DMS 273 treated with DMSO at 0.1 percent for 48 hours (cell line): ENCODE measurements around the gene CNBP.

Source experiments
- DNase-seq: peaks from one replicate; lab custom pipeline; 2025; lab: John Stamatoyannopoulos, UW

CNBP gene

DNA sequence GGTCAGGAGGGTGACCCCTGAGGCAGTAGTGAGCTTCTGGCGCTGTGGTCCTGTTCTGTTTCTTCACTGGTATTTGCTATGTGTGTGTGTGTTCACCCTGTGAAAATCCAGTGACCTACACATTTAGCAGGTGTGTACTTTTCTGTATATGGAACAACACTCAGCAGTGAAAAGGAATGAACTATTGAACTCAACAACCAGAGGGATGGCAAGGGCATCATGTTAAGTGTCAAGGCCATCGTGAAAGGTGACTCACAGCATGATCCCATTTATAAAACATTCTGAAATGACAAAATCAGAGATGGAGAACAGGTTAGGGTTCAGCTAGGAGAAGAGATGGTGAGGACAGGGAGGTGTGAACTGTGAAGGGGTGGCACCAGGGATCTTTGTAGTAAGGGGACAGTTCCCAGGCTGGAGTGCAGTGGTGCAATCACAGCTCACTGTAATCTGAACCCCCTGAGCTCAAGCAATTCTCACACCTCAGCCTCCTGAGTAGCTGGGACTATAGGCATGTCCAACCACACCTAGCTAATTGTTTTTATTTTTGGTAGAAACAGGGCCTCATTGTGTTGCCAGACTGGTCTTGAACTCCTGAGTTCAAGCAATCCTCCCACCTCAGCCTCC, 52.1 kb downstream of the CNBP start:
- no peak for DNase-seq

DNA sequence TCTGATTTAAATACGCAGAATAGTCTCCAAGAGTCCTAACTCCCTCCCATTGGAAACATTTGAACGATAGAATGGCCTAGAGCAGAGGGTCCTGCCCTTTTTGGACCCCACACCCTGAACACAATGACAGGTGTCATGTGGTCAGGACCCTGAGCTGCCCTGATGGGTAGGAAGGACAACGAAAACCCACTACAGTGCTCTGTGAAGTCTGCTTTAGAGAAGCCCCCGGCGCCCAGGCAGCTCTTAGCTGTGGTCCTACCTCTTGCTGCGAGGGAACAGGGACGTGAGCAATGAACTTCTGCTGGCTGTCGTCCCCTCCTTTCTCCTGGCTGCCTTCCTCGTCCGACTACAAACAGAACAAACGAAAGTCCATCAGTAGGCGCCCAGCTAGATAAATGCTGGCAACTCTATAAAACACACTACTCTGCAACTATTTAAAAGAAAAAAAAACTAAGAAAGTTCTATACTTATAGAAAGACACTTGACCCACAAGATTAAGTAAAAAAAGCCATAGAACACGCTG, 53.3 kb downstream of the CNBP start:
- DNase-seq = no peak

- DNase-seq = no peak
Observed at GRCh38 chr3:129128357-129129155, 55.1 kb downstream of the CNBP start.

- DNase-seq = no peak
Observed at GRCh38 chr3:129126726-129127280, 56.9 kb downstream of the CNBP start.

DNA sequence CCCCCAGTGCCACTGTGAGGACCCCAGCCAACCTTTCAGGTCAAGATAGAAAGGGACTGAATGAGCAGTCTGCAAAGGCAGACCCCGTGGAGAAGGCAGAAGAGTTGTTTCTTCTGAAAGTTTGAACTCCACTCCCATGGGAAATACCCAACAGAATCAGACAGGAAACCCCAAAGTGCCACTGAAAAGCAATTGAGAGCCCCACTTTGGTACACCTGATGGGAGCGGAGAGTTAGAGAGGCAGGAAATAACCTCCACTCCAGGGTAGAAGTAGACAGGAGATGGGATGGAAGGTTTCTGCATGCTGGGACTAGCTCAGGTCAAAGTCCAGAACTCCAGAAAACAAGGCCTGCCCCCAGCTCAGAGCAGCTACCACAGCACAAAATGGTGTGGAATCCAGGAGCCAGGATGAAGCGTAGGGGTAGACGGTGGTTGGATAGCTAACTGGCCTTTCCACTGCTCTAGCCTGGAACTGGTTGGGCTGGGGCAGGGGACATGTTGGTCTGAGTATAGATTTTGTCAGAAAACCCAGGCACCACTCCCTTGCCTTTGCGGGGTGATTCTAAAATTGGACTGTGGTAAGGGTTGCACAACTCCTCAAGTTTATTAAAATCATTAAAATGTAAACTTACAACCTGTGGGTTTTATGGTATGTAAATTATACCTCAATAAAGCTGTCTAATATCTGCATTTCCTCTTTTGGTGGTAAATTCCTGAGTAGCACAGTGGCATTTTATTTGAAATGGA, 60.2 kb downstream of the CNBP start:
- DNase-seq = no peak

DNA sequence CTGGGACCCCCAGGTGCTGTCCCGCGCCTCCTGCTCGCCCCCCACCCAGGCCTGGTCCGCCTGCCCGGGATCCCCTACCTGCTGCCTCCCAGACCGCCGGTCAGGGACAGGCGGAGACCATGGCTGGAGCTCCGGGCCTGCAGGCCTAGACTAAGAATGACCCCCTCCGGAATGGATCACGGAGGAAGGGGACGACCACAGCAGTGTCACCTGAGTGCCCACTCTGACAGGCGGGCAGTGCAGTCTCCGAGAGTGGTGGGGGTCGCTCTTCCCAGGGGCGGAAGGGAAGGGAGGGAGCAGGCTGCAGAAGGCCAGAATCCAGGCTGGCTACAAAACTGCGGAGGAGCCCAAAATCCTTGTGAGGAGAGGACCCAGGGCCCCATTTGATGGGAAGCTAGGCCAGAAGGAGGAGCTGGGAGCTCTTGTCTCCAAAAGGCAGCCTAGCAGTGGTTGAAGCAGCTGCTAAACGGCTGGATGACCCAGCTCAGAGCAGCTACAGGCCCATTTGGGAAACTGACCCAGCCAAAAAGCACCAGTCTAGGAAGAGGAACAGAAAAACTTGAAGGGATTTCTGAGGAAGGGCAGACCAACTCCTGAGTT, 61.2 kb downstream of the CNBP start:
- DNase-seq = no peak

GRCh38 chr3:129121792-129122411, 61.8 kb downstream of the CNBP start, which contains the start of gene RAB43:
RAB43 (minus strand) TSS chr3:129121804; CDS start chr3:129121489, 315 bp downstream.
- DNase-seq = peak; percentile 42

DNA sequence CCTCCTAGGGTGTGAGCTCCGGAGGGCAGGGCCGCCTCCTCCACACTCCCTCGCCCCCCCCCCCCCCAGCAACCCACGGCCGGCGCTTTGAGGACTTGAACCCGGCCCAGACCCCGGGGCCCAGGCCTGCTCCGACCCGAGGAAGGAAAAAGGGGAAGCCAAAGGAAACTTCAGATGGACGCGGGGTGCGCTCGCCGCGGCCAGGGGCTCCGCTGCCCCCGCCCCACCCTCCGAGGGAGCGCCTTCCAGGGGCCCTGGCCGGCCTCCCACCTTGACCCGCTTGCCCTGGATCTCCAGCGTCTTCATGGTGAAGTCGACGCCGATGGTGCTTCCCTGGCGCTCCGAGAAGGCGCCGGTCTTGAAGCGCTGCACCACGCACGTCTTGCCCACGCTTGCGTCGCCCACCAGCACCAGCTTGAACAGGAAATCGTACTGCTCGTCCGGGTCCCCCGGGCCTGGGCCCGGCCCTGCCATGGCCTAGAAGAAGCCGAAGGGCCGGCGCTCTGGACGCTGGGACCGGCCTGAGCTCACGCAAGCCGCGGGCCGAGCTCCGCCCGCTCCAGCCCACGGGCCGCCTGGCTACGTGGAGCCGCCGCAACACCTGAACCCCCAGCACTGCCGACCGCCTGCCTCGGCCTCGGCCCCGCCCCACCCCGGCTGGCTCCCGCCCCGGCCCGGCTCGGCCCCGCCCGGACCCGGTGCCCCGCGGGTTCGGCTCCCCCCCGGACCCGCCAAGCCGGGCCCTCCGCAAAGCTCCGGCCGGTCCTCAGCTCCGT, 62.5 kb downstream of the CNBP start:
- DNase-seq = no peak

GRCh38 chr3:129120254-129121004, 63.3 kb downstream of the CNBP start:
- peak; percentile 53 for DNase-seq

DNA sequence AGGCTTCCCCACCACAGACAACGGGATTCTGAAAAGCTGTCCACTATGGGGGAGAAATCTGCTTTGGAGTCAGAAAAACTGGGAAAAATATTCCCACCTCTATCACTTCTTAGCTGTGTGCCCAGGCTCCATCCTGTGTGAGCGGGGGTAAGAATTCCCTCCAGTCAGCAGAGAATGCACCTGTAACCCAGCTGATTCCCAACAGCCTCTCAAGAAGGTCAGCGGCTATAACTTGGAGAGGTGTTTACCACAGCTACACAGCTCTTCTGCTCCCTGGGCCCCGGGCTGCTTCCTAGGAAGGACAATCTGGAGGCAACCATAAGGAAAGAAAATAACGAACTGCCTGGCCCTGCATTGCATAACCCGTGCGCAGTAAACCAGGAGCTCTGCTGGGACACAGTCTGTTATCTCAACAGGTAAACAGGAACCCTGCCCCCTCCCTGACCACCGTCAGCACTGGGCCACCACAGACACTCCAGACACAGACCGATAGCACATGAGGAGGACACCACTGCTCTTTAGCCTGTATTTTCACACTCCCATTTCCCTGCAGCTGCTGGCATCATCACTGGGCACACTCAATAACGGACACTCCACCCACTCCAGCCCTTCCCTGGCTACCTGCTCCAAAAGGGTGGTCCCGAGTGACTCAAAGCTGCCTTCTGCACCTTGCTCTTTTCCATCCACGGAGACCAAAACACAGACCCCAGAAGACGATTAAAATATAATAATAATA, 64.2 kb downstream of the CNBP start:
- DNase-seq = no peak

- no peak for DNase-seq
Observed at GRCh38 chr3:129118745-129119144, 65.0 kb downstream of the CNBP start.
